Right lobe of liver (tissue), 4 donors: ENCODE data around the gene NAT8L.

Source experiments
- CTCF ChIP-seq, 4 donors: fragments of 200-600 bp in 3 of 4; fragments of 450-650 bp in 1 of 4; IDR thresholded peaks; one replicate each; pipeline versions ENCODE4 v1.5.1 to v1.8.0; 2016 to 2022; ENCODE audit warnings: antibody characterized with exemption in 4 of 4, mild to moderate bottlenecking in 2 of 4
- POLR2A ChIP-seq: fragments of 450-650 bp; IDR thresholded peaks from one replicate; pipeline ENCODE4 v1.6.1; 2017; ENCODE audit warnings: antibody characterized with exemption, mild to moderate bottlenecking
- donor health status: DM: no; HTN: no; CAD: no.
- donor health status: DM: no; HTN: no; CAD: no.
- donor health status: DM: no; HTN: yes; CAD: no.

- TF ChIP-seq CTCF (IDR thresholded peaks at IDR 0.05), result no peak
- no peak for TF ChIP-seq POLR2A
These were observed 1.6 kb downstream of the NAT8L start for GRCh38 chr4:2060611-2061185.
